ENCODE results near the gene ASCL5. TPM values are rescaled to one million over a fixed set of nuclear protein-coding genes. Genes with fewer than 3 reads are reported as not detected.

Gene ASCL5
- polyA plus RNA-seq, 3 donors = not detected

- H3K9me3 Mint-ChIP-seq = no peaks in the 10 kb centered on the region
- Histone ChIP-seq H3K4me1 (ENCODE audit: control insufficient read depth in 1 of 2, insufficient read depth in 2 of 2, low read length in 2 of 2) (no peaks in the 10 kb centered on the region), H4K20me1 (ENCODE audit: insufficient read depth, low read length) (no peaks in the 10 kb centered on the region), H3K36me3 (replicated peaks in 1 of 2; ENCODE audit: control insufficient read depth in 1 of 2, insufficient read depth in 2 of 2, low read length in 2 of 2) (no peaks in the 10 kb centered on the region), H3K9me3 (replicated peaks in 1 of 2; ENCODE audit: control insufficient read depth in 1 of 2, insufficient read depth in 1 of 2, low read length in 2 of 2) (no peaks in the 10 kb centered on the region), H2AFZ (ENCODE audit: insufficient read depth, low read depth, low read length, poor library complexity, severe bottlenecking) (no peak overlapping the region), H3K9ac (ENCODE audit: insufficient read depth, low read length, poor library complexity, severe bottlenecking) (no peak overlapping the region), H3K79me2 (ENCODE audit: insufficient read depth, low read length) (no peaks in the 10 kb centered on the region), H3K4me3 (replicated peaks in 1 of 3; ENCODE audit: low read depth in 2 of 3, low read length in 3 of 3) (no peak overlapping the region), H3K4me2 (replicated peaks; ENCODE audit: extremely low read depth, low read length, poor library complexity, severe bottlenecking) (no peak overlapping the region), H3K27me3 (ENCODE audit: control insufficient read depth in 2 of 2, insufficient read depth in 2 of 2, low read length in 2 of 2) (no peaks in the 10 kb centered on the region), H3K27ac (ENCODE audit: low read depth in 1 of 2, low read length in 2 of 2) (no peak overlapping the region)
- intact Hi-C loops (cut with micrococcal nuclease) = no loop called here
- peaks cover 2% of the 10 kb centered on the region for H3K4me1 Mint-ChIP-seq
- no peak for TF ChIP-seq CTCF (IDR thresholded peaks at IDR 0.05)
- no peaks in the 10 kb centered on the region for H3K36me3 Mint-ChIP-seq
- H3K27me3 Mint-ChIP-seq (ENCODE audit: low read depth in 3 of 3) = peaks cover 6 to 8% (median 8%) of the 10 kb centered on the region in 3 donors
- no peak for DNase-seq
- WGBS (ENCODE audit: insufficient coverage) = no CpG with 5 or more reads among the region's 4 CpGs
- no peak overlapping the region for H3K27ac Mint-ChIP-seq
- H3K4me3 Mint-ChIP-seq = no peak overlapping the region
Observed at GRCh38 chr1:201090541-201090940, 36.4 kb downstream of the ASCL5 start.

GRCh38 chr1:201089596-201089995 lies 37.4 kb downstream of the ASCL5 start:
- WGBS (ENCODE audit: insufficient coverage) = 93% methylated on average over 3 of the region's 5 CpGs
- Mint-ChIP-seq H3K27me3 (ENCODE audit: low read depth in 3 of 3) (peaks cover 6 to 8% (median 8%) of the 10 kb centered on the region in 3 donors), H3K4me1 (peaks cover 2% of the 10 kb centered on the region), H3K27ac (no peak overlapping the region), H3K9me3 (no peaks in the 10 kb centered on the region), H3K4me3 (no peak overlapping the region), H3K36me3 (no peaks in the 10 kb centered on the region)
- Histone ChIP-seq H3K27ac (ENCODE audit: low read depth in 1 of 2, low read length in 2 of 2) (no peak overlapping the region), H4K20me1 (ENCODE audit: insufficient read depth, low read length) (no peaks in the 10 kb centered on the region), H2AFZ (ENCODE audit: insufficient read depth, low read depth, low read length, poor library complexity, severe bottlenecking) (no peak overlapping the region), H3K36me3 (replicated peaks in 1 of 2; ENCODE audit: control insufficient read depth in 1 of 2, insufficient read depth in 2 of 2, low read length in 2 of 2) (no peaks in the 10 kb centered on the region), H3K4me3 (replicated peaks in 1 of 3; ENCODE audit: low read depth in 2 of 3, low read length in 3 of 3) (no peak overlapping the region), H3K4me1 (ENCODE audit: control insufficient read depth in 1 of 2, insufficient read depth in 2 of 2, low read length in 2 of 2) (no peaks in the 10 kb centered on the region), H3K4me2 (replicated peaks; ENCODE audit: extremely low read depth, low read length, poor library complexity, severe bottlenecking) (no peak overlapping the region), H3K9me3 (replicated peaks in 1 of 2; ENCODE audit: control insufficient read depth in 1 of 2, insufficient read depth in 1 of 2, low read length in 2 of 2) (no peaks in the 10 kb centered on the region), H3K27me3 (ENCODE audit: control insufficient read depth in 2 of 2, insufficient read depth in 2 of 2, low read length in 2 of 2) (no peaks in the 10 kb centered on the region), H3K9ac (ENCODE audit: insufficient read depth, low read length, poor library complexity, severe bottlenecking) (no peak overlapping the region), H3K79me2 (ENCODE audit: insufficient read depth, low read length) (no peaks in the 10 kb centered on the region)
- no peak for DNase-seq
- intact Hi-C loops (cut with micrococcal nuclease) = no loop called here
- TF ChIP-seq CTCF (IDR thresholded peaks at IDR 0.05) = no peak

All from CD14-positive monocyte (primary cell).